OCI-LY1 (cell line): ENCODE results near the gene CCDC57.

Experiments
- H2AFZ ChIP-seq: fragments of 200-600 bp; sonication (generic), shearing (Covaris generic); 2 replicates; pipeline ENCODE4 v1.6.0; 2014; ENCODE audit warnings: antibody characterized with exemption, mild to moderate bottlenecking, low read length
- H3F3A ChIP-seq: fragments of 200-600 bp; sonication (generic), shearing (Covaris generic); 2 replicates; pipeline ENCODE4 v1.6.0; 2014; ENCODE audit warnings: mild to moderate bottlenecking, antibody characterized with exemption, low read length, moderate library complexity; ENCODE audit not compliant: insufficient read depth
- H3K27ac ChIP-seq: fragments of 200-600 bp; sonication (generic); 2 replicates; pipeline ENCODE4 v1.5.1; 2014; ENCODE audit warnings: low read length, mixed run types, mild to moderate bottlenecking, low read depth; ENCODE audit not compliant: poor library complexity, severe bottlenecking
- H3K27me3 ChIP-seq: fragments of 200-600 bp; sonication (generic); 2 replicates; pipeline ENCODE4 v1.6.0; 2014; ENCODE audit warnings: antibody characterized with exemption, mild to moderate bottlenecking, low read length, moderate library complexity; ENCODE audit not compliant: insufficient read depth
- H3K36me3 ChIP-seq: fragments of 200-600 bp; sonication (generic); 2 replicates; pipeline ENCODE4 v1.6.1; 2014; ENCODE audit warnings: mild to moderate bottlenecking, antibody characterized with exemption, low read length, moderate library complexity, mixed read lengths; ENCODE audit not compliant: insufficient read depth
- H3K4me1 ChIP-seq: fragments of 200-600 bp; sonication (generic); 2 replicates; pipeline ENCODE4 v1.5.1; 2014; ENCODE audit warnings: mild to moderate bottlenecking, low read length, moderate library complexity; ENCODE audit not compliant: insufficient read depth, severe bottlenecking
- H3K4me2 ChIP-seq: fragments of 200-600 bp; sonication (generic), shearing (Covaris generic); 2 replicates; pipeline ENCODE4 v1.6.1; 2014; ENCODE audit warnings: low read length
- H3K4me3 ChIP-seq: fragments of 200-600 bp; sonication (generic); 2 replicates; pipeline ENCODE4 v1.5.1; 2014; ENCODE audit warnings: low read length, low read depth, mild to moderate bottlenecking, mixed read lengths; ENCODE audit not compliant: poor library complexity, severe bottlenecking
- H3K79me2 ChIP-seq: fragments of 200-600 bp; shearing (Covaris generic); 2 replicates; pipeline ENCODE4 v1.6.1; 2016; ENCODE audit warnings: mixed run types, low read length, mixed read lengths; ENCODE audit not compliant: insufficient read depth
- H3K9ac ChIP-seq: fragments of 200-600 bp; sonication (generic), shearing (Covaris generic); 2 replicates; pipeline ENCODE4 v1.6.1; 2014; ENCODE audit warnings: mild to moderate bottlenecking, low read length, mixed read lengths
- H3K9me2 ChIP-seq: fragments of 200-600 bp; sonication (generic), shearing (Covaris generic); 2 replicates; pipeline ENCODE4 v1.6.1; 2014; ENCODE audit warnings: low read depth, mild to moderate bottlenecking, low read length, mixed read lengths
- H3K9me3 ChIP-seq: fragments of 200-600 bp; shearing (Covaris generic); 2 replicates; pipeline ENCODE4 v1.6.1; 2014; ENCODE audit warnings: low read length, mixed read lengths
- H4K20me1 ChIP-seq: fragments of 200-600 bp; sonication (generic), shearing (Covaris generic); 2 replicates; pipeline ENCODE4 v1.6.0; 2016; ENCODE audit warnings: mild to moderate bottlenecking, low read length; ENCODE audit not compliant: insufficient read depth
- EZH2 ChIP-seq: fragments of 200-600 bp; sonication (generic), shearing (Covaris generic); IDR thresholded peaks from 2 replicates; pipeline ENCODE4 v1.8.0; 2017; ENCODE audit warnings: borderline replicate concordance, mixed run types, mild to moderate bottlenecking, antibody characterized with exemption, low read length, moderate library complexity, mixed read lengths
- TF ChIP-seq, protein P1 (sequence below): fragments of 200-600 bp; sonication (generic), shearing (Covaris generic); IDR thresholded peaks from 2 replicates; pipeline ENCODE4 v1.5.1; 2017; ENCODE audit warnings: mild to moderate bottlenecking, antibody characterized with exemption, low read length, moderate library complexity, mixed read lengths

Gene CCDC57

DNA sequence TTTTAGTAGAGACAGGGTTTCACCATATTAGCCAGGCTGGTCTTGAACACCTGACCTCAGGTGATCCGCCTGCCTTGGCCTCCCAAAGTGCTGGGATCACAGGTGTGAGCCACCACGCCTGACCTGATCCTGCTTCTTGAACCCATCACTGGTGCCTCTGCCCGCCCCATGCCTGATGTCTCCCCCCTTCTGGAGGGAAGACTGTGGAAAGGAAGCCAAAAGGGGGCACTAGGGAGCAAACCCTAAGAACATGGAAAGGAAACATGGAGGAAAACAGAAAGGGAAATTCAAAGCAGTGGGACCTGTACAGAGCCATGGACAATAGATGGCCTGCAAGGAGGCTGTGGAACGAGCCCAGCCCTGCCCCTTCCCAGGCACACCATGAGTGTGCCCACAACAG lies 83.5 kb downstream of the CCDC57 start:
- Histone ChIP-seq H3K4me2 (no peak overlapping the region), H3K9me3 (no peaks in the 10 kb centered on the region), H3K27me3 (no peaks in the 10 kb centered on the region; the same call in 1 of the 2 replicates), H2AFZ (no peak overlapping the region), H3K4me3 (no peak overlapping the region), H3K9me2 (no peaks in the 10 kb centered on the region), H3K9ac (no peak overlapping the region), H4K20me1 (no peaks in the 10 kb centered on the region), H3K36me3 (no peaks in the 10 kb centered on the region), H3K4me1 (peaks cover 4% of the 10 kb centered on the region), H3K79me2 (no peaks in the 10 kb centered on the region), H3F3A (no peaks in the 10 kb centered on the region), H3K27ac (no peak overlapping the region)
- TF ChIP-seq, protein P1, sequence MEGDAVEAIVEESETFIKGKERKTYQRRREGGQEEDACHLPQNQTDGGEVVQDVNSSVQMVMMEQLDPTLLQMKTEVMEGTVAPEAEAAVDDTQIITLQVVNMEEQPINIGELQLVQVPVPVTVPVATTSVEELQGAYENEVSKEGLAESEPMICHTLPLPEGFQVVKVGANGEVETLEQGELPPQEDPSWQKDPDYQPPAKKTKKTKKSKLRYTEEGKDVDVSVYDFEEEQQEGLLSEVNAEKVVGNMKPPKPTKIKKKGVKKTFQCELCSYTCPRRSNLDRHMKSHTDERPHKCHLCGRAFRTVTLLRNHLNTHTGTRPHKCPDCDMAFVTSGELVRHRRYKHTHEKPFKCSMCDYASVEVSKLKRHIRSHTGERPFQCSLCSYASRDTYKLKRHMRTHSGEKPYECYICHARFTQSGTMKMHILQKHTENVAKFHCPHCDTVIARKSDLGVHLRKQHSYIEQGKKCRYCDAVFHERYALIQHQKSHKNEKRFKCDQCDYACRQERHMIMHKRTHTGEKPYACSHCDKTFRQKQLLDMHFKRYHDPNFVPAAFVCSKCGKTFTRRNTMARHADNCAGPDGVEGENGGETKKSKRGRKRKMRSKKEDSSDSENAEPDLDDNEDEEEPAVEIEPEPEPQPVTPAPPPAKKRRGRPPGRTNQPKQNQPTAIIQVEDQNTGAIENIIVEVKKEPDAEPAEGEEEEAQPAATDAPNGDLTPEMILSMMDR, result peak; percentile 10; the same call in 1 of the 2 replicates
- no peak for TF ChIP-seq EZH2

DNA sequence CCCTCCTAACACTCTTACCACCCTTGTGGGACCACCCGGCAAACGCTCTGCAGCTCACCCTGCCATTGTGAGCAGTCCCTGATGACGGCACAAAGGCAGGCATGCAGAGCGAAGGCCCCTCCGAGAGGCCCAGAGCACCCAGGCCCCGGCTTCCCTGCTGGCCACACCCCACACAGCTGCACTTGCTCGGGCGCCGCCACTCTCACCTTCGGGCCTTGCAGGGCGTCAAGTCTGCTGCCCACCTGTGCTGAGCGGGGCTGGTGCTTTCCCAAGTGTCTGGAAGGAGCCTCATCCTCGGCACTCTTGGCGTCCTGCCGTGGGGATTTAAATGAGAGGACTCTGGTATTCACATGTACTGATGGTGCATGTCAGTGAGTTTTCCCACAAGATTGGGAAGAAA lies 84.4 kb downstream of the CCDC57 start:
- H3K4me3 ChIP-seq, result no peak overlapping the region
- no peak overlapping the region for H3K4me2 ChIP-seq
- no peaks in the 10 kb centered on the region for H4K20me1 ChIP-seq
- no peak overlapping the region for H3K9ac ChIP-seq
- no peaks in the 10 kb centered on the region for H3F3A ChIP-seq
- peaks cover 4% of the 10 kb centered on the region for H3K4me1 ChIP-seq
- no peak overlapping the region for H3K27ac ChIP-seq
- H3K9me2 ChIP-seq, result no peaks in the 10 kb centered on the region
- no peaks in the 10 kb centered on the region for H3K79me2 ChIP-seq
- TF ChIP-seq EZH2, result no peak
- TF ChIP-seq, protein P1, result no peak
- no peak overlapping the region for H2AFZ ChIP-seq
- H3K27me3 ChIP-seq, result no peaks in the 10 kb centered on the region; the same call in 1 of the 2 replicates
- H3K36me3 ChIP-seq, result no peaks in the 10 kb centered on the region
- no peaks in the 10 kb centered on the region for H3K9me3 ChIP-seq

- no peaks in the 10 kb centered on the region for H3K9me2 ChIP-seq
- no peak overlapping the region for H2AFZ ChIP-seq
- H3K4me2 ChIP-seq, result no peak overlapping the region
- no peak overlapping the region for H3K9ac ChIP-seq
- H3F3A ChIP-seq, result no peaks in the 10 kb centered on the region
- no peaks in the 10 kb centered on the region; the same call in 1 of the 2 replicates for H3K27me3 ChIP-seq
- H3K4me1 ChIP-seq, result peaks cover 4% of the 10 kb centered on the region
- H3K36me3 ChIP-seq, result no peaks in the 10 kb centered on the region; the same call in 1 of the 2 replicates
- no peaks in the 10 kb centered on the region for H4K20me1 ChIP-seq
- TF ChIP-seq EZH2, result no peak
- TF ChIP-seq, protein P1, result no peak
- no peaks in the 10 kb centered on the region for H3K79me2 ChIP-seq
- H3K27ac ChIP-seq, result no peak overlapping the region
- no peaks in the 10 kb centered on the region for H3K9me3 ChIP-seq
- H3K4me3 ChIP-seq, result no peak overlapping the region
Observed at GRCh38 chr17:82127704-82128103, 84.9 kb downstream of the CCDC57 start.
